Left cardiac atrium (tissue), 4 donors: Measurements from ENCODE around the gene RPAP3. TPM values are rescaled to one million over a fixed set of nuclear protein-coding genes. Genes with fewer than 3 reads are reported as not detected.

Source experiments
- ATAC-seq, 2 donors: fragments of 200-7000 bp; cut with Tn5 transposase; one replicate each; pipeline ENCODE4 v1.9.1; 2020; ENCODE audit warnings: mild to moderate bottlenecking in 2 of 2, moderate library complexity in 2 of 2
- DNase-seq: peaks from one replicate; pipeline ENCODE4 v3.0.0-alpha.2; 2020
- intact Hi-C, 2 donors: fragments of 100-400 bp; cut with DNase I; formaldehyde crosslinking; loops; one replicate each; pipeline versions ENCODE4 v1.14.1 to v1.15.1; 2022 to 2023
- long read RNA-seq: library from polyadenylated mRNA; unstranded; transcript quantifications from one replicate; pipeline ENCODE4 v2.0.0, GENCODE V29; 2021
- total RNA-seq, 2 donors: library from RNA; stranded (reverse); fragmentation: NEBNext Ultra II Directional; extraction: Animal tissue kit (Norgen Biotek cat#: 25700); gene quantifications; one replicate each; pipeline ENCODE4 v1.2.1, GENCODE V29; 2021
- donor health status: DM: no; HTN: yes; CAD: no.
- donor health status: DM: no; HTN: yes; CAD: no; lungs with severe emphysema.
- donor health status: DM: yes; HTN: yes; CAD: no.
- donor health status: Dilated cardiomyopathy.

Gene RPAP3
- total RNA-seq, result 10 to 100 TPM; 22.7 to 22.8 TPM
- long read RNA-seq, full-length matches to known transcripts, result 27 of 30 reads
- long read RNA-seq, partial matches to known transcripts, result 1 of 30 reads
- long read RNA-seq, other reads (novel, unspliced or antisense), result 2 of 30 reads

- peak; percentile 99 for ATAC-seq
- intact Hi-C loops, result no loop called here
- peak; percentile 98 for DNase-seq
Observed at GRCh38 chr12:47705566-47706425, at the start of gene RPAP3. RPAP3 (minus strand) TSS chr12:47706030; CDS start chr12:47702840, 3,190 bp downstream.

- DNase-seq (no peak), ATAC-seq (no peak)
- intact Hi-C loops, result no loop called here
Observed at GRCh38 chr12:47754881-47755280, 49.1 kb upstream of the RPAP3 start.

- no peak for DNase-seq
- ATAC-seq, result no peak
- intact Hi-C loops, result no loop called here
Observed at GRCh38 chr12:47754126-47754525, 48.3 kb upstream of the RPAP3 start.

GRCh38 chr12:47753021-47754001, 47.5 kb upstream of the RPAP3 start:
- ATAC-seq (peak; percentile 81 to 86), DNase-seq (peak; percentile 86)
- intact Hi-C loops, result no loop called here

- intact Hi-C loops, result no loop called here
- ATAC-seq, result no peak
- no peak for DNase-seq
Observed at GRCh38 chr12:47752552-47752951, 46.7 kb upstream of the RPAP3 start.

GRCh38 chr12:47752121-47752520, 46.3 kb upstream of the RPAP3 start:
- DNase-seq (no peak), ATAC-seq (no peak)
- intact Hi-C loops, result no loop called here

GRCh38 chr12:47751561-47751960, 45.7 kb upstream of the RPAP3 start:
- no peak for DNase-seq
- intact Hi-C loops, result no loop called here
- no peak for ATAC-seq

- no peak for ATAC-seq
- intact Hi-C loops, result no loop called here
- DNase-seq, result no peak
Observed at GRCh38 chr12:47750916-47751470, 45.2 kb upstream of the RPAP3 start.

GRCh38 chr12:47750229-47750798, 44.5 kb upstream of the RPAP3 start:
- intact Hi-C loops, result no loop called here
- DNase-seq (no peak), ATAC-seq (no peak)

- intact Hi-C loops, result no loop called here
- DNase-seq (no peak), ATAC-seq (no peak)
Observed at GRCh38 chr12:47748899-47749298, 43.1 kb upstream of the RPAP3 start.

GRCh38 chr12:47748507-47748828, 42.6 kb upstream of the RPAP3 start:
- DNase-seq (no peak), ATAC-seq (no peak)
- intact Hi-C loops, result no loop called here

GRCh38 chr12:47747596-47748506, 42.0 kb upstream of the RPAP3 start:
- ATAC-seq (no peak), DNase-seq (no peak)
- intact Hi-C loops, result no loop called here

GRCh38 chr12:47747126-47747525, 41.3 kb upstream of the RPAP3 start:
- DNase-seq (no peak), ATAC-seq (no peak)
- intact Hi-C loops, result no loop called here

- ATAC-seq, result no peak
- intact Hi-C loops, result no loop called here
- DNase-seq, result no peak
Observed at GRCh38 chr12:47746523-47746922, 40.7 kb upstream of the RPAP3 start.

- intact Hi-C loops, result no loop called here
- ATAC-seq (no peak), DNase-seq (no peak)
Observed at GRCh38 chr12:47746073-47746472, 40.2 kb upstream of the RPAP3 start.

- no peak for ATAC-seq
- no peak for DNase-seq
- intact Hi-C loops, result no loop called here
Observed at GRCh38 chr12:47745485-47746041, 39.7 kb upstream of the RPAP3 start.

GRCh38 chr12:47744778-47745436, 39.1 kb upstream of the RPAP3 start:
- DNase-seq (no peak), ATAC-seq (no peak)
- intact Hi-C loops, result no loop called here
